Bronchial epithelial cell (primary cell): ENCODE measurements around the gene TMC6. TPM values are rescaled to one million over a fixed set of nuclear protein-coding genes. Genes with fewer than 3 reads are reported as not detected.

Source experiments
- DNase-seq: peaks from one replicate; pipeline ENCODE4 v3.0.0-alpha.2; 2010; ENCODE audit warnings: low read depth
- FAIRE-seq: peaks from 2 replicates; lab custom pipeline; 2011; peaks lifted over from hg19 to GRCh38; lab: Jason Lieb, UNC
- H3K27me3 ChIP-seq: 2 replicates; pipeline ENCODE4 v1.5.1; 2011; ENCODE audit warnings: low read length; ENCODE audit not compliant: control insufficient read depth, insufficient read depth
- H3K36me3 ChIP-seq: 2 replicates; pipeline ENCODE4 v1.5.1; 2011; ENCODE audit warnings: low read length; ENCODE audit not compliant: control insufficient read depth, insufficient read depth
- H3K4me3 ChIP-seq: 2 replicates; pipeline ENCODE4 v1.5.1; 2011; ENCODE audit warnings: mild to moderate bottlenecking, low read depth, low read length, control low read depth
- total RNA-seq: library from RNA; depleted of rRNA; stranded (reverse); fragments of >200 nt; gene quantifications from 2 replicates; pipeline ENCODE4 v1.2.1, GENCODE V29; 2014
- TF ChIP-seq, protein P1 (sequence below): IDR thresholded peaks from 2 replicates; pipeline ENCODE4 v1.5.1; 2011; ENCODE audit warnings: mild to moderate bottlenecking, moderate library complexity, low read length, control low read depth, inconsistent platforms; ENCODE audit not compliant: insufficient read depth, severe bottlenecking

TMC6 gene
- total RNA-seq, 1 donor from 2014 or later: 42.9 TPM

DNA sequence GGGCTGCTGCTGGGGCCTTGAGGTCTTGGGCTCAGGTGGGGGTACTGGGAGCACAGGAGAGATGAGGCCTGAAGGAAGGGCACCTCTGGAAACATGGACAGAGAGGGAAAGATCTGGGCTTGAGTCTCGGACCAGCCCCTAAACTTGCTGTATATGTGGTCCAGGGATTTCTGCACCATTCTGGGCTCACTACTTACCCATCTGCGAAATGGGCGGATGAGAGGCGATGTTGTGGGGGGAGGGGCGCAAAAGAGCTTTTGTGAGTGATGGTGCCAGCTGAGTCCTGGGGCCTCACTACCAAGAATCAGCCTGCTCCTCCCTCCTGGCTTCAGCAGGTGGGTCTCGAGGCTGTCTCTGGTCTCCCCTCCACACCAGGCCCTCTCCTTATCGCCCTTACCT lies 17.9 kb upstream of the TMC6 start:
- Histone ChIP-seq H3K27me3 (no peaks in the 10 kb centered on the region), H3K36me3 (no peaks in the 10 kb centered on the region), H3K4me3 (no peak overlapping the region)
- DNase-seq (no peak), FAIRE-seq (no peak)
- TF ChIP-seq, protein P1, sequence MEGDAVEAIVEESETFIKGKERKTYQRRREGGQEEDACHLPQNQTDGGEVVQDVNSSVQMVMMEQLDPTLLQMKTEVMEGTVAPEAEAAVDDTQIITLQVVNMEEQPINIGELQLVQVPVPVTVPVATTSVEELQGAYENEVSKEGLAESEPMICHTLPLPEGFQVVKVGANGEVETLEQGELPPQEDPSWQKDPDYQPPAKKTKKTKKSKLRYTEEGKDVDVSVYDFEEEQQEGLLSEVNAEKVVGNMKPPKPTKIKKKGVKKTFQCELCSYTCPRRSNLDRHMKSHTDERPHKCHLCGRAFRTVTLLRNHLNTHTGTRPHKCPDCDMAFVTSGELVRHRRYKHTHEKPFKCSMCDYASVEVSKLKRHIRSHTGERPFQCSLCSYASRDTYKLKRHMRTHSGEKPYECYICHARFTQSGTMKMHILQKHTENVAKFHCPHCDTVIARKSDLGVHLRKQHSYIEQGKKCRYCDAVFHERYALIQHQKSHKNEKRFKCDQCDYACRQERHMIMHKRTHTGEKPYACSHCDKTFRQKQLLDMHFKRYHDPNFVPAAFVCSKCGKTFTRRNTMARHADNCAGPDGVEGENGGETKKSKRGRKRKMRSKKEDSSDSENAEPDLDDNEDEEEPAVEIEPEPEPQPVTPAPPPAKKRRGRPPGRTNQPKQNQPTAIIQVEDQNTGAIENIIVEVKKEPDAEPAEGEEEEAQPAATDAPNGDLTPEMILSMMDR: no peak

DNA sequence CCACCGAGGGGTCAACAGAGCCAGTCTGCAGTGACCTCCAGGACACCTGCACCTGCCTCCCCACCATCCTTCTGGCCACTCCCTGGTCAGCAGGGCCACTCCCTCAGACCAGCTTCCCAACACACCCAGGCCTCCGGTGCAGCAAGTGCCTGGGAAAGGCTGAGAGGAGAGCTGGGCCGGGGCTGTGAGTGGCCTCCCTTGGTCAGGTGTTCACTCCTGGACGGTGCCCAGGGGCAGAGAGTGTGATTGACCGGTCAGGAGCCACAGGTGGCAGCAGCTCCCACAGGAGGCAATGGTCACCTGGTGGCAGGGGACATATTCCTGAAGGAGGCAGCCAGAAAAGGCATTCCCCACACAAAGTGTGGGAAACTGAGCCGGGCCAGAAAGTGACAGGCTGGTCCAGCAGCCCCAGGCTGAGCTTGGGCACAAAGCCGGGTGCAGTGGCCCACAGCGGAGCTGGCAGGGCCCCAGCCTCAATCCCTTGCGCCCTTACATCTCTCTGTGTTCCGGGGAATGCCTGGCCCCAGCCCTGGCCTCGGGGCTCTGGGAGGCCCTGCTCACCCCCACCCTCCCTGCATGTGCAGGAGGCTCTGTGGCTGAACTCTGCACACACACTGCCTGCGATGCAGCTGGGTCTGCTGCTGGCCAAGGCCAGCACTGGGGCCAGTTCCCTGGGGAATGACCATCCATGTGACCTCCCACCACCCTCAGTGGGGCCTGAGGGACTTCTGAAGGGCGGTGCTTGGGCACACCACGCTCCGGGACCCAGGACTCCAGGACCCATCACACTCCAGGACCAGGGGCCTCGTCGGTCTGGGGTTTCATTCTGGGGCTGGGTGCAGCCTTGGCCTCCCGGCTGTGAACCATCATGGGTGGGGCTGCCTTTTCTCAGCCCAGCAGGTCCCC lies 16.4 kb upstream of the TMC6 start:
- Histone ChIP-seq H3K36me3 (no peaks in the 10 kb centered on the region), H3K4me3 (no peak overlapping the region), H3K27me3 (no peaks in the 10 kb centered on the region)
- FAIRE-seq (no peak), DNase-seq (no peak)
- TF ChIP-seq, protein P1: no peak

DNA sequence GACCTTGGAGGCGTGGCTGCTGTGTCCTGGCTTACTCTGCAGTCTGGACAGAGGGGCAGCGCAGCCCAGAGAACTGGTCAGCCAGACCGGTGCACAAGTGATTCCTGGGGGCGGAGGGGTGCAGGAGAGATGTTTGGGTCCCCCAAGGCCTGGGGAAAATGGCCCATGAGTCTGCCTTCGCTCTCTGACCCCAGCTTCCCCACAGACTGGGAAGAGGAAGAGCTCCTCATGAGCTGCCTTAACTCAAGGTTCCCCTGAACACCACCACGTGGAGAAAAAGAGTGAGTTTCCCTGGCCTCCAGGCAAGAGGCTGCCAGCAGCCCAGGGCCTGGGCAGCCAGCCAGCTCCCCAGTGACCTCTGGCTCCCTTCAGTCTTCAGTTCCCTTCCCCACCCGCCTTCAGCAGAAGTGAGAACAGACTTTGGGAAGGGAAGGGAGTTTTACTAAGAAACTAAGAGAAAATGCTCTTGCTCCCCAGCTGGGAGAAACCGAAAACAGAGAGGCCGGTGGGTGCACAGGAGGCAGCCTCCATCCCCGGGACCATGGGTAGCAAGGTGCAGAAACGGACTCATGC lies 15.7 kb upstream of the TMC6 start:
- FAIRE-seq (no peak), DNase-seq (no peak)
- TF ChIP-seq, protein P1: no peak
- no peaks in the 10 kb centered on the region for H3K36me3 ChIP-seq
- H3K4me3 ChIP-seq: no peak overlapping the region
- no peaks in the 10 kb centered on the region for H3K27me3 ChIP-seq

DNA sequence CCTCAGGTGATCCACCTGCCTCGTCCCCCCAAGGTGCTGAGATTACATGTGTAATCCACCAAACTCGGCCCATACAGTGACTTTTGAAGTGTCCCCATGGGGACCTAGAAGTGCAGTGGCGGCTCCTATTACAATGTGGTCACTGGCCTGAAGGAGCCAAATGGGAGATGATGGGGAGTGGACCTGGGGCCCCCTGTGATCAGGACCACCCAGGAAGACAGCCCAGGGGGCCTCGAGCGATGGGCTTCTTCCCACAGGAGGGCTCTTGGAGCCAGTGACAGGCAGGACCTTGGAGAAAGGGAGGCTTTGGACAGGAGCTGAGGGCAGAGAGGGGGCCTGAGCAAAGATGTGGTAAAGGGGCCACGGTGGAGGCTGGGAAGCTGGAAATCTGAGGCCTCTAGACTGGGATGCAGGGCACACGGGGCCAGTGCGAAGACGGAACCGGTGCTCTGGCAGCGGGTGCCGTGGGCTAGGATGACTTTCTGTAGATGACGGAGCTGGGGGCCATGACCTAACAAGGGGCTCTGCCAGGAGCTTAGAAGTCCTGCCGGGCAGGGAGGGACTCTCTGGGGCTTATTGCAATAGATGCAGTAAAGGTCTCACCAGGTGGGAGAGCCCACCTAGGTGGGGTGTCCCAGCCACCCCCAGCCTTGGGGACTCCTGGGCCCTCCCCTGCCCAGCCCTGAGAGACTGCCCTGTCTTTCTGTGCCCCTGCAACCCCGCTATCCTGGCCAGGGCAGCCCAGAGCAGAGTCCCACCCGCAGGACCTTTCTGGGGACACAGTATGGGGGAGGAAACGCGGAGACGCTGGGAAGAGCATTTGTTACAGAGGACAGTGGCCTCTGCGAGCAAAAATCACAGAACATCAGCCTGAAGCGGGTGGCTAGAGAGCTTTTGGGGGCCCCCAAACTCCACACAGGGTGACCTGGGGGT lies 14.9 kb upstream of the TMC6 start:
- no peaks in the 10 kb centered on the region for H3K36me3 ChIP-seq
- no peaks in the 10 kb centered on the region for H3K27me3 ChIP-seq
- no peak overlapping the region for H3K4me3 ChIP-seq
- FAIRE-seq: no peak
- DNase-seq: no peak
- TF ChIP-seq, protein P1: no peak

DNA sequence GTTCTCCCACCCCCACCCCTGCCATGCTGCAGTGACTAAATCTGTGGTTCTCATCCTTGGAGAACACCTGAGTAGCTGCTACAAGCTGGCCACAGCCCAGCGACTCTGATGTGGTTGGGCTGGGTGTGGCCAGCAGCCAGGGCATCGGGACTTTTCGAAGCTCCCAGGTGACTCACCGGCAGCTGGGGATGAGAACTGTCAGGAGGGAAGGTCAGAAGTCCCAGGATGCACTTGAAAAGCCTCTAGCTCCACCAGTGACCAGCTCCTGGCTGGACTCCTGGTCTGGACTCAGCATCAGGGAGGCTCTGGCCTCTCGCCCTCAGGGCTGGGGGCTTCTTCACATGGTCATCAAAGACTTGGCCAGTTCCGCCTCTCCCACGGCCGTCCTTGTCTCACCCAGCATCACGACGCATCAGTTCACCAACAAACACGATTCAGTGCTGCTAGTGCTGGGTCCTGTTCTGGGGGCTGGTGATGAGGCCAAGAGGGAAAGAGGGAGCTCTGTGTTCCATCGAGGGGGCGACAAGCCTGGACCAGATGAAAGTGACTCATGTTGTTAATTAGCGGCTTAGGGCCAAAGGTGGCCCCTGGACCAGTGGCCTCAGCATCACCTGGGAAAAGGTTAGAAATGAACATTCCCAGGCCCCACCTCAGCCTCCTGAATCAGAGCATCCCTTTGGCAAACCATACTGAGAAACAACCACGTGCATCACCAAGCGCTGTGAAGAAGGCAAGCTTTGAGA lies 13.7 kb upstream of the TMC6 start:
- Histone ChIP-seq H3K27me3 (no peaks in the 10 kb centered on the region), H3K36me3 (no peaks in the 10 kb centered on the region), H3K4me3 (no peak overlapping the region)
- DNase-seq (peak; percentile 97), FAIRE-seq (peak; percentile 68)
- TF ChIP-seq, protein P1: no peak
